WI38 (cell line): ENCODE data around the gene OSCP1.
"Not testable (repeated sequence)": the region's sequence is repeated elsewhere in the genome, so short reads cannot be mapped to it uniquely, and the experiment has no call there.

Source experiments
- H3K4me3 ChIP-seq: 2 replicates; pipeline ENCODE4 v1.5.1; 2011; ENCODE audit warnings: low read depth, mild to moderate bottlenecking, control low read depth, low read length
- CTCF ChIP-seq: IDR thresholded peaks from 2 replicates; pipeline ENCODE4 v1.5.1; 2012; ENCODE audit warnings: low read depth, mild to moderate bottlenecking, control low read depth, low read length

The OSCP1 gene

DNA sequence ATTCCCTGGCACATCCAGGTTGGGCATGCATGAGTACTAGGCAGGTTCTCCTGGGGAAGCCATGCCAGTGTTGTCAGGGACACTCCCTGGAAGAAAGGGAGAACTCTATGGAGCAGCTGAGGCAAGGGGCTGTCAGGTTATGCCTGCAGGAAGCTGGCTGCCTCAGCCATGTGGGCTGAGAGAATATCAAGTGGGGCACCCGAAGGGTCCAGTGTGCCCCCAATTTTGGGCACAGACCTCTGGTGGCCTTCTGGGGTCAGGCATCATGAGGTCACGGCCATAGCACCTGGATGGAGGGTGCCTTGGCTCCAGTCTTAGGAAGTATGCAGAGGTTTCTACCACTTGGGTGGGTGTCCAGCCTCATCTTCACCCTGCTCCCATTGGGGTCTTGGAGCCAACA lies 29.9 kb upstream of the OSCP1 start:
- no peak overlapping the region for H3K4me3 ChIP-seq
- no peak for TF ChIP-seq CTCF

GRCh38 chr1:36479505-36480051 lies 29.3 kb upstream of the OSCP1 start:
- TF ChIP-seq CTCF = no peak
- no peak overlapping the region for H3K4me3 ChIP-seq

DNA sequence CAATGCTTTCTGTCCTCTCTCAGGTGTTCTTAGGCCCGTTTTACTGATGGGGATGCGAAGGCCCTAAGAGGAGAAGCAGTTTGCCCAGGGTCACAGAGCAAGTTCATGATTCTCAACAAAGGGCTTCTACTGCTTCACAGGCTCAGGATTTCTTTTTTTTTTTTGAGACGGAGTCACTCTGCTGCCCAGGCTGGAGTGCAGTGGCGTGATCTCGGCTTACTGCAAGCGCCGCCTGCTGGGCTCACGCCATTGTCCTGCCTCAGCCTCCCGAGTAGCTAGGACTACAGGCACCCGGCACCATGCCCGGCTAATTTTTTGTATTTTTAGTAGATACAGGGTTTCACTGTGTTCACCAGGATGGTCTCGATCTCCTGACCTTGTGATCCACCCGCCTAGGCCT lies 27.4 kb upstream of the OSCP1 start:
- not testable (repeated sequence) for H3K4me3 ChIP-seq

GRCh38 chr1:36476945-36477344 lies 26.7 kb upstream of the OSCP1 start:
- no peak for TF ChIP-seq CTCF
- no peak overlapping the region for H3K4me3 ChIP-seq

GRCh38 chr1:36475910-36476604 lies 25.8 kb upstream of the OSCP1 start:
- H3K4me3 ChIP-seq = no peak overlapping the region
- no peak for TF ChIP-seq CTCF

- no peak overlapping the region for H3K4me3 ChIP-seq
- no peak for TF ChIP-seq CTCF
These were observed 25.1 kb upstream of the OSCP1 start for GRCh38 chr1:36475341-36475740.

GRCh38 chr1:36472656-36473055 lies 22.4 kb upstream of the OSCP1 start:
- TF ChIP-seq CTCF = no peak
- H3K4me3 ChIP-seq = no peak overlapping the region
